ENCODE results near the gene RNF215.

DNA sequence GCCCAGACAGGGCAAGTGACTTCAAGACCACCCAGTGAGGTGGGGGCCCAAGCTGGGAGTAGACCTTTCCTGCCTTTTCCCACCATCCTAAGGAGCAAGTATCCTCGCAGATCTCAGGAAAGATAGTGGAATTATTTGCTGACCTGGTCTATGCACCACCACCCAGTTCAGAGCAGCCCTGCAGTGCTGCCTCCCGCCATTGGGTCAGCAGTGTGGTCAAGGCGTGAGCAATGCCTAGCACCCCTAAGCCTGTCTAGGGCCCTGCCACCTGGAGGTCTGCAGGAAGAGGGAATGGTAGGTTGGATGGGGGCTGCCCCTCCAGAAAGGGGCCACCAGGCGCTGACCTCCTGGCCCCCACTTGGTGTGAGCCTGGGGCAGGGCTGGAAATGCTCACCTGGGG lies 44.9 kb upstream of the RNF215 start:
- TF ChIP-seq, protein P1, sequence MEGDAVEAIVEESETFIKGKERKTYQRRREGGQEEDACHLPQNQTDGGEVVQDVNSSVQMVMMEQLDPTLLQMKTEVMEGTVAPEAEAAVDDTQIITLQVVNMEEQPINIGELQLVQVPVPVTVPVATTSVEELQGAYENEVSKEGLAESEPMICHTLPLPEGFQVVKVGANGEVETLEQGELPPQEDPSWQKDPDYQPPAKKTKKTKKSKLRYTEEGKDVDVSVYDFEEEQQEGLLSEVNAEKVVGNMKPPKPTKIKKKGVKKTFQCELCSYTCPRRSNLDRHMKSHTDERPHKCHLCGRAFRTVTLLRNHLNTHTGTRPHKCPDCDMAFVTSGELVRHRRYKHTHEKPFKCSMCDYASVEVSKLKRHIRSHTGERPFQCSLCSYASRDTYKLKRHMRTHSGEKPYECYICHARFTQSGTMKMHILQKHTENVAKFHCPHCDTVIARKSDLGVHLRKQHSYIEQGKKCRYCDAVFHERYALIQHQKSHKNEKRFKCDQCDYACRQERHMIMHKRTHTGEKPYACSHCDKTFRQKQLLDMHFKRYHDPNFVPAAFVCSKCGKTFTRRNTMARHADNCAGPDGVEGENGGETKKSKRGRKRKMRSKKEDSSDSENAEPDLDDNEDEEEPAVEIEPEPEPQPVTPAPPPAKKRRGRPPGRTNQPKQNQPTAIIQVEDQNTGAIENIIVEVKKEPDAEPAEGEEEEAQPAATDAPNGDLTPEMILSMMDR (IDR thresholded peaks at IDR 0.05; ENCODE audit: low read length), result no peak
- TF ChIP-seq EZH2 (optimal IDR thresholded peaks at IDR 0.05; ENCODE audit: low read depth, low read length), result no peak
